PFSK-1 (cell line): ENCODE results near the gene NHERF2. TPM values are rescaled to one million over a fixed set of nuclear protein-coding genes. Genes with fewer than 3 reads are reported as not detected.

ENCODE experiments used
- FOXP2 ChIP-seq: optimal IDR thresholded peaks from 2 replicates; pipeline ENCODE3; 2011; ENCODE audit warnings: borderline replicate concordance, control low read depth, inconsistent platforms; ENCODE audit not compliant: insufficient read depth; ENCODE audit errors: extremely low read length, extremely low read depth
- POLR2AphosphoS5 ChIP-seq: IDR thresholded peaks from 2 replicates; pipeline ENCODE4 v1.6.1; 2012; ENCODE audit warnings: low read depth, mild to moderate bottlenecking, control low read depth, low read length, moderate library complexity
- SIN3A ChIP-seq: IDR thresholded peaks from 2 replicates; pipeline ENCODE4 v1.6.1; 2012; ENCODE audit warnings: mild to moderate bottlenecking, low read length, moderate library complexity, borderline replicate concordance; ENCODE audit not compliant: insufficient read depth
- TAF1 ChIP-seq: IDR thresholded peaks from 2 replicates; pipeline ENCODE4 v1.6.1; 2012; ENCODE audit warnings: low read length, control low read depth, borderline replicate concordance; ENCODE audit not compliant: insufficient read depth
- polyA plus RNA-seq: library from polyadenylated mRNA; unstranded; fragments of >200 nt; gene quantifications from one replicate; pipeline ENCODE4 v1.2.1, GENCODE V29; 2012; ENCODE audit warnings: low read depth, missing spikeins; ENCODE audit not compliant: insufficient read length
- TF ChIP-seq, protein P1 (sequence below), 2 experiments: IDR thresholded peaks; 2 replicates each; pipeline versions ENCODE4 v1.6.1 to v1.8.0; 2011 to 2012; ENCODE audit warnings: low read depth in 2 of 2, low read length in 2 of 2, control low read depth in 1 of 2, inconsistent platforms in 1 of 2, mild to moderate bottlenecking in 1 of 2, moderate library complexity in 1 of 2; ENCODE audit not compliant: insufficient read depth in 1 of 2

Gene NHERF2
- 108 TPM for polyA plus RNA-seq

DNA sequence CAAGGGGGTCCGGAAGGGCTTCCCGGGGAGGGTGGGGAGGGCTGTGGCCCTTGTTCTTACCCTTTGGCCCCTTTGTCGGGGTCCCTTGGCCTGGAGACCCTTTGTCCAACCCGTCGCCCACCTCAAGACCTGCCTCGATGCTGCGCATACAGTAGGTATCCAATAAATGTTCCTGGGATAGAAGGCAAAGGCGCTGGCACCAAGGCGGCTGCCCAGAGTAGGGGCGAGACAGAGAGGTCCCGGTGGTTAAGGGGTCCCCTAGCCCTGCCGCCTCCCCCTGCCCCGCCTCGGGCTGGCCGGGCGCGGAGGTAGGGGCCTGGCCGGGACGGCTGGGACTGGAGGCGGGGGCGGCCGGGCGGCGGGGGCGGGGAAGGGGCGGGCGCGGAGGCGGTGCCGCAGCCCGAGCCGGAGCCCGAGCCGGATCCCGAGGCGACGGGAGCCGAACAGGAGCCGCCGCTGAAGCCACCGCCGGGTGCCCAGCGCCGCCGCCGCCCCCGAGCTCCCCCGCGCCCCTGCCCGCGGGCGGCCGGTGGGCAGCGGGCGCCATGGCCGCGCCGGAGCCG lies at the start of gene NHERF2:
NHERF2 (plus strand) TSS at position 442 of the 563 bp plus-strand sequence; CDS start at position 546, 104 bp downstream.
- TF ChIP-seq, protein P1, sequence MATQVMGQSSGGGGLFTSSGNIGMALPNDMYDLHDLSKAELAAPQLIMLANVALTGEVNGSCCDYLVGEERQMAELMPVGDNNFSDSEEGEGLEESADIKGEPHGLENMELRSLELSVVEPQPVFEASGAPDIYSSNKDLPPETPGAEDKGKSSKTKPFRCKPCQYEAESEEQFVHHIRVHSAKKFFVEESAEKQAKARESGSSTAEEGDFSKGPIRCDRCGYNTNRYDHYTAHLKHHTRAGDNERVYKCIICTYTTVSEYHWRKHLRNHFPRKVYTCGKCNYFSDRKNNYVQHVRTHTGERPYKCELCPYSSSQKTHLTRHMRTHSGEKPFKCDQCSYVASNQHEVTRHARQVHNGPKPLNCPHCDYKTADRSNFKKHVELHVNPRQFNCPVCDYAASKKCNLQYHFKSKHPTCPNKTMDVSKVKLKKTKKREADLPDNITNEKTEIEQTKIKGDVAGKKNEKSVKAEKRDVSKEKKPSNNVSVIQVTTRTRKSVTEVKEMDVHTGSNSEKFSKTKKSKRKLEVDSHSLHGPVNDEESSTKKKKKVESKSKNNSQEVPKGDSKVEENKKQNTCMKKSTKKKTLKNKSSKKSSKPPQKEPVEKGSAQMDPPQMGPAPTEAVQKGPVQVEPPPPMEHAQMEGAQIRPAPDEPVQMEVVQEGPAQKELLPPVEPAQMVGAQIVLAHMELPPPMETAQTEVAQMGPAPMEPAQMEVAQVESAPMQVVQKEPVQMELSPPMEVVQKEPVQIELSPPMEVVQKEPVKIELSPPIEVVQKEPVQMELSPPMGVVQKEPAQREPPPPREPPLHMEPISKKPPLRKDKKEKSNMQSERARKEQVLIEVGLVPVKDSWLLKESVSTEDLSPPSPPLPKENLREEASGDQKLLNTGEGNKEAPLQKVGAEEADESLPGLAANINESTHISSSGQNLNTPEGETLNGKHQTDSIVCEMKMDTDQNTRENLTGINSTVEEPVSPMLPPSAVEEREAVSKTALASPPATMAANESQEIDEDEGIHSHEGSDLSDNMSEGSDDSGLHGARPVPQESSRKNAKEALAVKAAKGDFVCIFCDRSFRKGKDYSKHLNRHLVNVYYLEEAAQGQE (IDR thresholded peaks at IDR 0.05; ENCODE audit: insufficient read depth in 1 of 2, low read depth in 2 of 2, low read length in 2 of 2): no peak
- TF ChIP-seq SIN3A (no peak), POLR2AphosphoS5 (no peak), TAF1 (no peak), FOXP2 (no peak)

DNA sequence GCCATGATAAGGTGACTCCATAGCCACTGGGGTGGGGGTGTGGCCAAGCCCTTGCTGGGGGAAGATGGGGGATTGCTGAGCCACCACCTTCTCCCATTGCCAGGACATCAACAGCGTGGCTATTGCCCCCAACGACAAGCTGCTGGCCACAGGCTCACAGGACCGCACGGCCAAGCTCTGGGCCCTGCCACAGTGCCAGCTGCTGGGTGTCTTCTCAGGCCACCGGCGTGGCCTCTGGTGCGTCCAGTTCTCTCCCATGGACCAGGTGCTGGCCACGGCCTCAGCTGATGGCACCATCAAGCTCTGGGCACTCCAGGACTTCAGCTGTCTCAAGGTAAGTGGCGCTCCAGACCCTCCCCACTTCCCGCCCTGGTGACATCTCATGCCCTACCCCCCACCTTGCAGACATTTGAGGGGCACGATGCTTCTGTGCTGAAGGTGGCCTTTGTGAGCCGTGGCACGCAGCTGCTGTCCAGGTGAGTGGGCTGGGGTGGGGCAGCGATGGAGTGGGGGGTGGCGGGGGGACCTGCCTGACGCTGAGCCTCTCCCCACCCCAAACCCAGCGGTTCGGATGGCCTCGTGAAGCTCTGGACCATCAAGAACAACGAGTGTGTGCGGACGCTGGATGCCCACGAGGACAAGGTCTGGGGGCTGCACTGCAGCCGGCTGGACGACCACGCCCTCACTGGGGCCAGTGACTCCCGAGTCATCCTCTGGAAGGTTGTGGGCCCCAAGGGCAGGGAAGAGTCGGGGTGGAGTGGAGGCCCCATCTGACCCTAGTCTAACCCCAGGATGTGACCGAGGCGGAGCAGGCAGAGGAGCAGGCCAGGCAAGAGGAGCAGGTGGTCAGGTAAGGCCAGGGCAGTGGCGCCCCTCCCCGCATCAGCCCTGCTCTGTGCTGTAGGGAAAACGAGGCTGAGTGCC lies 49.5 kb upstream of the NHERF2 start:
- no peak for TF ChIP-seq FOXP2
- no peak for TF ChIP-seq POLR2AphosphoS5
- TF ChIP-seq, protein P1 (IDR thresholded peaks at IDR 0.05; ENCODE audit: insufficient read depth in 1 of 2, low read depth in 2 of 2, low read length in 2 of 2): no peak
- TF ChIP-seq SIN3A: no peak
- TF ChIP-seq TAF1: no peak

DNA sequence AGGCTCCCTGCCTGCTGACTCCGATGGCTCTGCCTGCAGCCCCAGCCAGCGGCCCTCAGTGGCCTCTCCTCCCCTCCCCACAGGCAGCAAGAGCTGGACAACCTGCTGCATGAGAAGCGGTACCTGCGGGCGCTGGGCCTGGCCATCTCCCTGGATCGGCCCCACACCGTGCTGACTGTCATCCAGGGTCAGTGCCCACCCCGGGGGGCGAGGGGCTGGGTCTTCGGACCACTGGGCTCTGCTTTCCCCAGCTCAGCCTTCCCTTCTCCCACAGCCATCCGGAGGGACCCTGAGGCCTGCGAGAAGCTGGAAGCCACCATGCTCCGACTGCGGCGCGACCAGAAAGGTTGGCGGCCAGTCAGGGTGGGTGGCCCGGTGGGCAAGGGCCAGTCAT lies 48.8 kb upstream of the NHERF2 start:
- TF ChIP-seq FOXP2 (no peak), SIN3A (no peak), POLR2AphosphoS5 (no peak), TAF1 (no peak)
- TF ChIP-seq, protein P1 (IDR thresholded peaks at IDR 0.05; ENCODE audit: insufficient read depth in 1 of 2, low read depth in 2 of 2, low read length in 2 of 2): no peak

DNA sequence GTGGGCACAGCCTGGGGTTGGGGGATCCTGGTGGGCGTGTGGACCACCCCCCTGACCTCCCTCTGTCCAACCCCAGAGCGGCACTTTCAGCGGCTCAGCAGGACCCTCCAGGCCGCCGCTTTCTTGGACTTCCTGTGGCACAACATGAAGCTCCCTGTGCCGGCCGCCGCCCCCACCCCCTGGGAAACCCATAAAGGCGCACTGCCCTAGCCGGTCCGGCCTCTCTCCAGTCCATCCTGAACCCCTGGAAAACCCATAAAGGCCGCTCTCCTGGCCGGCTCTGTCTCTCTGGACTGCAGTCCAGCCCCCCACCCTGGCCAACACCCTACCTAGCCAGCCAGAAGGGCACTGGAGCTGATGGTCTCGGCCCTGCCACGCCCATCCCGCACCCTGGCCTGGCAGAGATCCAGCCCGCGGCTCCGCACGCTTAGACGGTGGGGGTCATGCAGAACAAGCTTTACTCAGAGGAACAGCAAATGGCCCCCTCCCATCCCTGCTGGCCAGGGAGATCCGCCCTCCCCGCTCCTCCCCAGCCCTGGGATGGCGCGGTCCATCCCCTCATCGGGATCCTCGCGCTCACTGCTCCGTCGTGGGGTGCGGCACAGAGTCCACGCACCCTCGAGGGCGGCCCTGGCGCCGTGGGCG lies 48.1 kb upstream of the NHERF2 start:
- TF ChIP-seq FOXP2: no peak
- TF ChIP-seq POLR2AphosphoS5: no peak
- TF ChIP-seq, protein P1 (IDR thresholded peaks at IDR 0.05; ENCODE audit: insufficient read depth in 1 of 2, low read depth in 2 of 2, low read length in 2 of 2): no peak
